PC-3 (cell line): ENCODE data around the gene TSPYL4.

Experiments
- CTCF ChIP-seq: fragments of 300-600 bp; sonication (generic); conservative IDR thresholded peaks from 2 replicates; pipeline ENCODE4 v1.5.1; 2017; ENCODE audit warnings: antibody characterized with exemption, low read depth, mild to moderate bottlenecking, low read length
- EZH2 ChIP-seq: fragments of 300-600 bp; sonication (generic); IDR thresholded peaks from one replicate; pipeline ENCODE4 v1.6.1; 2017; ENCODE audit warnings: antibody characterized with exemption, mild to moderate bottlenecking, low read length; ENCODE audit not compliant: unreplicated experiment
- EZH2phosphoT487 ChIP-seq: fragments of 300-600 bp; sonication (generic); IDR thresholded peaks from 2 replicates; pipeline ENCODE4 v1.6.1; 2018; ENCODE audit warnings: mild to moderate bottlenecking, antibody characterized with exemption, low read length, borderline replicate concordance

- no peak for TF ChIP-seq CTCF
- no peak for TF ChIP-seq EZH2
- no peak for TF ChIP-seq EZH2phosphoT487
These were observed 30.5 kb downstream of the TSPYL4 start for GRCh38 chr6:116223355-116223754.
